Transverse colon (tissue), 4 donors: ENCODE results near the gene KAZN.

Source experiments
- EP300 ChIP-seq: sonication (generic); formaldehyde crosslinking; IDR thresholded peaks from one replicate; pipeline ENCODE4 v1.6.1; 2017; ENCODE audit warnings: antibody characterized with exemption, low read depth
- POLR2AphosphoS5 ChIP-seq, 3 donors: sonication (generic); formaldehyde crosslinking; IDR thresholded peaks; one replicate each; pipeline ENCODE4 v1.6.1; 2016; ENCODE audit warnings: antibody characterized with exemption in 3 of 3
- TF ChIP-seq, protein P1 (sequence below), 5 experiments: fragments of 200-600 bp in 3 of 5; fragments of 450-650 bp in 2 of 5; sonication (generic) in 3 of 5; IDR thresholded peaks; 1 replicate in 2 of 5; 2 replicates in 3 of 5; pipeline ENCODE4 v1.5.1; 2016 to 2017; ENCODE audit warnings: antibody characterized with exemption in 5 of 5, inconsistent platforms in 3 of 5, mild to moderate bottlenecking in 2 of 5, moderate library complexity in 1 of 5

DNA sequence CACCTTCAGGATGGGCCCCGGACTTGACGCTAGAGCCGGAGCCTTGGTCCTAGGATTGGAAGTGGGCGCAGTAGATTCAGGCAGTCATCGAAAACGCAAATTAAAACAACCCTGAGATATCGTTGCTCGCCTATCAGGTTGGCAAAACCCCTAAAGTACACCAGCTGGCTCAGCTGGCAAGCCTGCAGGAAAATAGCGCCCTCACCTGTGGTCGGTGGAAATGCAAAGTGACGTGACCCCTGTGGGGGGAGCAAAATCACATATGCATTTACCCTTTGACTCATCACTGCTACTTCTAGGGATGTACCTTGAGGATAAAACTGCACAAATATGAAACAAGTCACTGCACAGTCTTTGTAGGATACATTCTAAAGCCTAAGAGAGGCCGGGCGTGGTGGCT, 384.8 kb downstream of the KAZN start:
- no peak for TF ChIP-seq POLR2AphosphoS5 (IDR thresholded peaks at IDR 0.05)
- TF ChIP-seq, protein P1, sequence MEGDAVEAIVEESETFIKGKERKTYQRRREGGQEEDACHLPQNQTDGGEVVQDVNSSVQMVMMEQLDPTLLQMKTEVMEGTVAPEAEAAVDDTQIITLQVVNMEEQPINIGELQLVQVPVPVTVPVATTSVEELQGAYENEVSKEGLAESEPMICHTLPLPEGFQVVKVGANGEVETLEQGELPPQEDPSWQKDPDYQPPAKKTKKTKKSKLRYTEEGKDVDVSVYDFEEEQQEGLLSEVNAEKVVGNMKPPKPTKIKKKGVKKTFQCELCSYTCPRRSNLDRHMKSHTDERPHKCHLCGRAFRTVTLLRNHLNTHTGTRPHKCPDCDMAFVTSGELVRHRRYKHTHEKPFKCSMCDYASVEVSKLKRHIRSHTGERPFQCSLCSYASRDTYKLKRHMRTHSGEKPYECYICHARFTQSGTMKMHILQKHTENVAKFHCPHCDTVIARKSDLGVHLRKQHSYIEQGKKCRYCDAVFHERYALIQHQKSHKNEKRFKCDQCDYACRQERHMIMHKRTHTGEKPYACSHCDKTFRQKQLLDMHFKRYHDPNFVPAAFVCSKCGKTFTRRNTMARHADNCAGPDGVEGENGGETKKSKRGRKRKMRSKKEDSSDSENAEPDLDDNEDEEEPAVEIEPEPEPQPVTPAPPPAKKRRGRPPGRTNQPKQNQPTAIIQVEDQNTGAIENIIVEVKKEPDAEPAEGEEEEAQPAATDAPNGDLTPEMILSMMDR (IDR thresholded peaks at IDR 0.05), result no peak
- TF ChIP-seq EP300, result no peak
